ENCODE measurements around the gene DARS2.
"Not testable (repeated sequence)": the region's sequence is repeated elsewhere in the genome, so short reads cannot be mapped to it uniquely, and the experiment has no call there.

The DARS2 gene

GRCh38 chr1:173802961-173803360, 21.5 kb upstream of the DARS2 start:
- no peak for DNase-seq (ENCODE audit: low read depth)
- no peak overlapping the region for H3K4me3 ChIP-seq (ENCODE audit: low read length)
- TF ChIP-seq CTCF (IDR thresholded peaks at IDR 0.05; ENCODE audit: insufficient read depth, low read depth, low read length, missing control alignments): no peak

- not testable (repeated sequence) for DNase-seq (ENCODE audit: low read depth); H3K4me3 ChIP-seq (ENCODE audit: low read length)
These were observed 10.8 kb upstream of the DARS2 start for GRCh38 chr1:173813654-173814053.

- no peak overlapping the region for H3K4me3 ChIP-seq (ENCODE audit: low read length)
- TF ChIP-seq CTCF (IDR thresholded peaks at IDR 0.05; ENCODE audit: insufficient read depth, low read depth, low read length, missing control alignments): no peak
- no peak for DNase-seq (ENCODE audit: low read depth)
These were observed 6.0 kb upstream of the DARS2 start for GRCh38 chr1:173818459-173818858.

- no peak for TF ChIP-seq CTCF (IDR thresholded peaks at IDR 0.05; ENCODE audit: insufficient read depth, low read depth, low read length, missing control alignments)
- no peak for DNase-seq (ENCODE audit: low read depth)
- H3K4me3 ChIP-seq (ENCODE audit: low read length): no peak overlapping the region
These were observed 2.8 kb upstream of the DARS2 start for GRCh38 chr1:173821680-173822079.

- H3K4me3 ChIP-seq (ENCODE audit: low read length): peak overlapping the region; percentile 97
- no peak for TF ChIP-seq CTCF (IDR thresholded peaks at IDR 0.05; ENCODE audit: insufficient read depth, low read depth, low read length, missing control alignments)
- peak; percentile 57 for DNase-seq (ENCODE audit: low read depth)
These were observed 625 bp upstream of the DARS2 start for GRCh38 chr1:173823781-173824314.

GRCh38 chr1:173827611-173828010, 3.1 kb downstream of the DARS2 start:
- H3K4me3 ChIP-seq (ENCODE audit: low read length): no peak overlapping the region
- TF ChIP-seq CTCF (IDR thresholded peaks at IDR 0.05; ENCODE audit: insufficient read depth, low read depth, low read length, missing control alignments): no peak
- DNase-seq (ENCODE audit: low read depth): no peak

GRCh38 chr1:173832748-173833147, 8.3 kb downstream of the DARS2 start:
- DNase-seq (ENCODE audit: low read depth): no peak
- no peak overlapping the region for H3K4me3 ChIP-seq (ENCODE audit: low read length)
- no peak for TF ChIP-seq CTCF (IDR thresholded peaks at IDR 0.05; ENCODE audit: insufficient read depth, low read depth, low read length, missing control alignments)

All from epithelial cell of esophagus (primary cell).